Ovary (tissue), 9 donors: ENCODE results near the gene ADAMTS2. TPM values are rescaled to one million over a fixed set of nuclear protein-coding genes. Genes with fewer than 3 reads are reported as not detected.

Experiments used
- DNase-seq, 5 donors: peaks; one replicate each; pipeline ENCODE4 v3.0.0-alpha.2; 2019 to 2020
- H3K27ac ChIP-seq, 2 donors: fragments of 200-600 bp; one replicate each; pipeline versions ENCODE4 v1.5.1 to v1.8.0; 2019 to 2022
- H3K27me3 ChIP-seq: fragments of 200-600 bp; one replicate; pipeline ENCODE4 v1.8.0; 2022
- H3K36me3 ChIP-seq: fragments of 200-600 bp; sonication (generic); one replicate; pipeline ENCODE4 v1.5.1; 2019
- H3K4me1 ChIP-seq: one replicate; pipeline ENCODE4 v1.8.1; 2013; ENCODE audit warnings: mild to moderate bottlenecking, moderate library complexity; ENCODE audit not compliant: insufficient read depth
- H3K4me3 ChIP-seq: fragments of 200-600 bp; sonication (generic); one replicate; pipeline ENCODE4 v1.5.1; 2017
- H3K9me3 ChIP-seq, 2 donors: fragments of 200-600 bp in 1 of 2; sonication (generic) in 1 of 2; one replicate each; pipeline versions ENCODE4 v1.5.1 to v1.8.1; 2013 to 2019; ENCODE audit warnings: mild to moderate bottlenecking in 1 of 2, moderate library complexity in 1 of 2
- EP300 ChIP-seq: sonication (generic); formaldehyde crosslinking; IDR thresholded peaks from one replicate; pipeline ENCODE4 v1.6.1; 2017; ENCODE audit warnings: antibody characterized with exemption
- POLR2A ChIP-seq: fragments of 450-650 bp; IDR thresholded peaks from one replicate; pipeline ENCODE4 v1.6.1; 2017; ENCODE audit warnings: antibody characterized with exemption, mild to moderate bottlenecking, moderate library complexity
- WGBS, 3 donors: extraction: QIAGEN DNeasy Blood & Tissue Kit in 1 of 3; methylation state at CpG; one replicate each; pipeline versions ENCODE4 v1.1.5 to v1.1.7; 2013 to 2017; 5-methylcytosine and 5-hydroxymethylcytosine counted together
- intact Hi-C, 4 donors: fragments of 100-400 bp; cut with DNase I; formaldehyde crosslinking; loops; one replicate each; pipeline versions ENCODE4 v1.11.0 to v1.15.1; 2022 to 2023
- polyA plus RNA-seq, 2 donors: library from polyadenylated mRNA; stranded (reverse); fragments of 200-250 nt in 1 of 2; fragments of 350-450 nt in 1 of 2; fragmentation: Illumina TruSeq in 1 of 2; extraction: RNeasy Lipid Tissue Mini Kit (QIAGEN cat#74804) in 1 of 2; gene quantifications; one replicate each; pipeline ENCODE4 v1.2.3, GENCODE V29; 2013 to 2014
- total RNA-seq, 7 donors: library from RNA; depleted of rRNA in 2 of 7; stranded (reverse); fragments of >200 nt in 2 of 7; fragmentation: NEBNext Ultra II Directional in 3 of 7; extraction: Animal tissue kit (Norgen Biotek cat#: 25700) in 3 of 7; gene quantifications; one replicate each; pipeline versions ENCODE4 v1.1.0 to v1.2.4, GENCODE V29; 2016 to 2023
- TF ChIP-seq, protein P1 (sequence below), 3 donors: fragments of 450-650 bp in 2 of 3; fragments of 200-600 bp in 1 of 3; IDR thresholded peaks; one replicate each; pipeline versions ENCODE4 v1.5.1 to v1.8.0; 2016 to 2022; ENCODE audit warnings: antibody characterized with exemption in 3 of 3, mild to moderate bottlenecking in 1 of 3
- donor health status: DM: no; HTN: no; CAD: no; lungs with moderate emphysema.
- donor health status: DM: no; HTN: no; CAD: no.
- donor health status: Bipolar disorder and iron deficiency.
- donor health status: DM: yes; HTN: yes; CAD: no.
- donor health status: DM: no; HTN: no; CAD: no.
- donor health status: DM: yes; HTN: yes; CAD: no.

The ADAMTS2 gene
- total and polyA plus RNA-seq, 9 donors, result 7.9 to 31.8 (median 11.5) TPM

DNA sequence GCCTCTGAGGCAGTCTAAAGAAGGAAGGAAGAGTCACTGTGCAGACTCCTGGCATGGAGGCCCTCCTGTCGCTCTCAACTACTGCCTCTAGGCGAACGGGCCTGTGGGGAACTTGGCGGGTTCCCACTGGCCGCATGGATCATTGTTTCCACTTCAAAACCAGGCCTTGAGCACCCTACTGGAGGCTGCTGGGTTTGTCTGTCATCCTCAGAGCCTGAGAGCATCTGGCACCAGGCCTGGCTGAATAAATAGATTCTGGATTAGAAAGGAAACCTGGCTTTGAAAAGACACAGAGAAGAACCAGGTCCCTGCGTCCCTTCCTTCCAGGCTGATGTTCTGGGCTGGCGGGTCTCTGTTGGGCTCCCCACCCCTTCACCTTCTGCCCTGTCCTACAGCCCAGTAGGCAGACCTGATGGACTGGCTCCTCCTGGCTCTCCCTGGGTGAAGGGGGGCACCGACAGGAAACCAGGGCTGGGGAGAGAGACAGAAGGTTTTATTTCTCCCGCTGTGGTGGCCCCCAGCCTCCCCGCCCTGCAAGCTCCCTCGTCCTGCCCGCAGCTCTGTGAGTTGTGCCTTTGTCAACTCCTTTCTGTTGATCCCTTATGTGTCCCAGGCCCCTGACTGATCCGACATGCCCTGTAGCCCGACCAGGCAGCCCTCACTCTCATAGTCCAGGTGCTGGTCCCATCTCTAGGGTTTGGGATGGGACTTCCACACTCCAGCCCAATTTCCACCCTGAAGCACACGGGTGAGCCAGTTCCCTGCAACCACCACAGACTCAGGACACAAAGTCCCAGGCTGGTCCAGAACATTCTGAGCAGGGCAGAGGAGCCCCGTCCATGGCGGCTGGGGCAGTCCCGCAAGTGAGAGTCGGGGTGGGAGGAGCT, 50.1 kb downstream of the ADAMTS2 start:
- H3K27ac ChIP-seq, result no peak overlapping the region
- no peaks in the 10 kb centered on the region for H3K36me3 ChIP-seq
- 79 to 89% (median 86%) methylated on average over 19 of the region's 19 CpGs for WGBS, 3 donors
- DNase-seq, result peak in 2 of 5 donors; percentile 10 to 18
- peaks cover 6% of the 10 kb centered on the region for H3K4me1 ChIP-seq
- intact Hi-C loops, result no loop called here
- no peaks in the 10 kb centered on the region for H3K9me3 ChIP-seq
- H3K4me3 ChIP-seq, result no peak overlapping the region
- H3K27me3 ChIP-seq, result no peaks in the 10 kb centered on the region
- TF ChIP-seq, protein P1, sequence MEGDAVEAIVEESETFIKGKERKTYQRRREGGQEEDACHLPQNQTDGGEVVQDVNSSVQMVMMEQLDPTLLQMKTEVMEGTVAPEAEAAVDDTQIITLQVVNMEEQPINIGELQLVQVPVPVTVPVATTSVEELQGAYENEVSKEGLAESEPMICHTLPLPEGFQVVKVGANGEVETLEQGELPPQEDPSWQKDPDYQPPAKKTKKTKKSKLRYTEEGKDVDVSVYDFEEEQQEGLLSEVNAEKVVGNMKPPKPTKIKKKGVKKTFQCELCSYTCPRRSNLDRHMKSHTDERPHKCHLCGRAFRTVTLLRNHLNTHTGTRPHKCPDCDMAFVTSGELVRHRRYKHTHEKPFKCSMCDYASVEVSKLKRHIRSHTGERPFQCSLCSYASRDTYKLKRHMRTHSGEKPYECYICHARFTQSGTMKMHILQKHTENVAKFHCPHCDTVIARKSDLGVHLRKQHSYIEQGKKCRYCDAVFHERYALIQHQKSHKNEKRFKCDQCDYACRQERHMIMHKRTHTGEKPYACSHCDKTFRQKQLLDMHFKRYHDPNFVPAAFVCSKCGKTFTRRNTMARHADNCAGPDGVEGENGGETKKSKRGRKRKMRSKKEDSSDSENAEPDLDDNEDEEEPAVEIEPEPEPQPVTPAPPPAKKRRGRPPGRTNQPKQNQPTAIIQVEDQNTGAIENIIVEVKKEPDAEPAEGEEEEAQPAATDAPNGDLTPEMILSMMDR (IDR thresholded peaks at IDR 0.05), result no peak
- TF ChIP-seq EP300, result no peak
- TF ChIP-seq POLR2A, result no peak

- intact Hi-C loops, result no loop called here
- 87 to 90% (median 88%) methylated on average over 12 of the region's 12 CpGs for WGBS, 3 donors
- peak in 2 of 5 donors; percentile 13 to 16 for DNase-seq
- no peak overlapping the region for H3K27ac ChIP-seq
- no peaks in the 10 kb centered on the region for H3K27me3 ChIP-seq
- TF ChIP-seq, protein P1 (IDR thresholded peaks at IDR 0.05), result no peak
- no peak for TF ChIP-seq POLR2A
- no peak for TF ChIP-seq EP300
- H3K4me1 ChIP-seq, result peaks cover 6% of the 10 kb centered on the region
- H3K9me3 ChIP-seq, result no peaks in the 10 kb centered on the region
- no peaks in the 10 kb centered on the region for H3K36me3 ChIP-seq
- no peak overlapping the region for H3K4me3 ChIP-seq
These were observed 51.0 kb downstream of the ADAMTS2 start for GRCh38 chr5:179294131-179294780.

- H3K9me3 ChIP-seq, result no peaks in the 10 kb centered on the region
- DNase-seq, result peak in 2 of 5 donors; percentile 8 to 29
- no peaks in the 10 kb centered on the region for H3K27me3 ChIP-seq
- intact Hi-C loops, result no loop called here
- WGBS, 3 donors, result 81 to 83% (median 82%) methylated on average over 16 of the region's 16 CpGs
- no peak overlapping the region for H3K27ac ChIP-seq
- H3K4me3 ChIP-seq, result no peak overlapping the region
- no peak for TF ChIP-seq EP300
- TF ChIP-seq, protein P1 (IDR thresholded peaks at IDR 0.05), result no peak
- no peak for TF ChIP-seq POLR2A
- H3K36me3 ChIP-seq, result no peaks in the 10 kb centered on the region
- H3K4me1 ChIP-seq, result peaks cover 8% of the 10 kb centered on the region
These were observed 52.3 kb downstream of the ADAMTS2 start for GRCh38 chr5:179292681-179293635.

DNA sequence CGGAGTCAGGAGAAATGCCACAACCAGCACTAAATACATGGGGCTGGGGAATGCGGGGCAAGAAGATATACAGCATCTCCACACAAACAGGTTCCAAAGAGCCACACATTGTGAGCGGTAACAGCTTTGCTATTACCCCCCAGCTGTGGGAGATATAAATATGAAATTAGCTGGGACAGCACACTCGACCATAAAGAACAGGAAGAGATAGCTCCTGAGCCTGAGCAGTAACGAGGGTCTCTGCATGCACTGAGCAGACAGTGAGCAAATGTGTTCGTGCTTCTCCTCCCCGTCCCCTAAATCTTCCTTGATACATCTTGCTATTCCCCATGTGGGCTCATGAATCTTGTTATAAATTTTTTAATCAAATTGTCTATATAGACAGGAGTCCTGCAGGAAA, 53.1 kb downstream of the ADAMTS2 start:
- no peak for DNase-seq
- Histone ChIP-seq H3K4me3 (no peak overlapping the region), H3K36me3 (no peaks in the 10 kb centered on the region), H3K27me3 (no peaks in the 10 kb centered on the region), H3K9me3 (no peaks in the 10 kb centered on the region), H3K4me1 (peaks cover 2% of the 10 kb centered on the region), H3K27ac (no peak overlapping the region)
- TF ChIP-seq, protein P1 (IDR thresholded peaks at IDR 0.05), result no peak
- TF ChIP-seq EP300 (no peak), POLR2A (no peak)
- intact Hi-C loops, result no loop called here
- 88 to 93% (median 91%) methylated on average over 7 of the region's 7 CpGs for WGBS, 3 donors
